Tibial nerve (tissue), 4 donors: ENCODE data around the gene ALDH1L1. TPM values are rescaled to one million over a fixed set of nuclear protein-coding genes. Genes with fewer than 3 reads are reported as not detected.
A peak's percentile ranks its signal among the peaks of the same experiment; 100 is the strongest.

ENCODE experiments used
- DNase-seq, 2 donors: peaks; one replicate each; pipeline ENCODE4 v3.0.0-alpha.2; 2019; ENCODE audit warnings: low spot score in 2 of 2
- H3K27ac ChIP-seq, 4 donors: fragments of 200-600 bp; sonication (generic) in 3 of 4; one replicate each; pipeline ENCODE4 v1.5.1; 2017 to 2019; ENCODE audit warnings: mild to moderate bottlenecking in 1 of 4
- H3K27me3 ChIP-seq, 2 donors: fragments of 200-600 bp; sonication (generic) in 1 of 2; one replicate each; pipeline versions ENCODE4 v1.5.1 to v1.6.0; 2017 to 2019
- H3K36me3 ChIP-seq, 3 donors: fragments of 200-600 bp; sonication (generic); one replicate each; pipeline ENCODE4 v1.5.1; 2018 to 2019
- H3K4me1 ChIP-seq, 4 donors: fragments of 200-600 bp; sonication (generic) in 3 of 4; one replicate each; pipeline ENCODE4 v1.5.1; 2017 to 2019
- H3K4me3 ChIP-seq, 4 donors: fragments of 200-600 bp; sonication (generic) in 3 of 4; one replicate each; pipeline ENCODE4 v1.5.1; 2017 to 2019; ENCODE audit warnings: mild to moderate bottlenecking in 1 of 4, moderate library complexity in 1 of 4
- H3K9me3 ChIP-seq, 4 donors: fragments of 200-600 bp; sonication (generic) in 3 of 4; one replicate each; pipeline ENCODE4 v1.5.1; 2017 to 2019
- EP300 ChIP-seq, 2 donors: sonication (generic); formaldehyde crosslinking; IDR thresholded peaks; one replicate each; pipeline ENCODE4 v1.6.1; 2017; ENCODE audit warnings: antibody characterized with exemption in 2 of 2, mild to moderate bottlenecking in 1 of 2
- POLR2A ChIP-seq, 2 donors: fragments of 450-650 bp; IDR thresholded peaks; one replicate each; pipeline ENCODE4 v1.6.1; 2017; ENCODE audit warnings: antibody characterized with exemption in 2 of 2, mild to moderate bottlenecking in 2 of 2, moderate library complexity in 2 of 2
- WGBS, 2 donors: methylation state at CpG; one replicate each; pipeline ENCODE4 v1.1.5; 2018; 5-methylcytosine and 5-hydroxymethylcytosine counted together
- total RNA-seq, 4 donors: library from RNA; depleted of rRNA; stranded (reverse); fragments of >200 nt; gene quantifications; one replicate each; pipeline ENCODE4 v1.1.0, GENCODE V29; 2016
- TF ChIP-seq, protein P1 (sequence below), 5 experiments: fragments of 200-600 bp in 3 of 5; fragments of 450-650 bp in 2 of 5; sonication (generic) in 3 of 5; IDR thresholded peaks; one replicate each; pipeline ENCODE4 v1.5.1; 2016 to 2019; ENCODE audit warnings: antibody characterized with exemption in 5 of 5, mild to moderate bottlenecking in 3 of 5, moderate library complexity in 2 of 5

ALDH1L1 gene
- total RNA-seq, 4 donors from 2014 or later, result 34.5 to 87.3 (median 50.8) TPM

DNA sequence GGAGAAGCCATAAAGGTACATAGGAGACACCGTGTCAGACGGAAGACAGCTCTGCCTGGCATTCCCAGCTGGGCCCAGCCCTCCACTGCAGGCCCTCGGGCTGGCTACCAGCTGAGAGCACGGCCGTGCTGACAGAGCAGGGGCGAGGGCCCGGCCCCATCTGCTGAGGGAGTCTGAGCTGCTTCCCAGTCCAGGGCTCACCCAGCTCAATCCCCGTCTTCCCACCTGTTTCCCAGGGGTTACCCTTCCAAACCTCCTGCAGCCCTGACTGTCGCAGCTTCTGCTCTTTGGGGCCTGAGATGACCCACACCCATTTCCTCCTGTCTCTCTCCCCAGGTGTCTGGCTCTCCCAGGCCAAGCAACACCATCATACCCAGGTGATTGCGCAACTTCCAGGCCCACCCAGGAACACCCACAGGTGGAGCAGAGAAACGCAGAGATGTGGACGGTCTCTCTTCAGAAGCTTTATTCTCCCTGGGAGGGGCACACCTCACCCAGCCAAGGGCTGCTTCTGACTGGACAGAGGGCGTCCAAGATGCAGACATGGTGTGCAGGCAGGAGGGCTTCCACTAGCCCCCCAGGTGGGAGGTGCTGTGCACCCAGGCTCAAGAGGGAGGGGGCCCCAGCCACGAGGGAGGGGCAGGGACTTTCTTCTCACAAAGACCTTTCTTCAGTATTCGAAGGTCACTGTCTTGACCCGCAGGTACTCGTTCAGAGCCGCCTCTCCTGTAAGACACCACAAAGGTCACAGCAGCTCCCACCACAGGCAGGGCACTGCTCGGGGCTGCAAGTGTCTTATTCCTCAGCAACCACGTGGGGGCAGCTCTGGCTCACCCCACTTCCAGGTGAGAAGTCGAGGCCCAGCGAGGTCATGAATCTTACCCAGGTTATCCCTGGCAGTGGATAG is 77.0 kb downstream of the ALDH1L1 start:
- no peak for DNase-seq
- TF ChIP-seq EP300 (IDR thresholded peaks at IDR 0.05), result no peak
- TF ChIP-seq, protein P1, sequence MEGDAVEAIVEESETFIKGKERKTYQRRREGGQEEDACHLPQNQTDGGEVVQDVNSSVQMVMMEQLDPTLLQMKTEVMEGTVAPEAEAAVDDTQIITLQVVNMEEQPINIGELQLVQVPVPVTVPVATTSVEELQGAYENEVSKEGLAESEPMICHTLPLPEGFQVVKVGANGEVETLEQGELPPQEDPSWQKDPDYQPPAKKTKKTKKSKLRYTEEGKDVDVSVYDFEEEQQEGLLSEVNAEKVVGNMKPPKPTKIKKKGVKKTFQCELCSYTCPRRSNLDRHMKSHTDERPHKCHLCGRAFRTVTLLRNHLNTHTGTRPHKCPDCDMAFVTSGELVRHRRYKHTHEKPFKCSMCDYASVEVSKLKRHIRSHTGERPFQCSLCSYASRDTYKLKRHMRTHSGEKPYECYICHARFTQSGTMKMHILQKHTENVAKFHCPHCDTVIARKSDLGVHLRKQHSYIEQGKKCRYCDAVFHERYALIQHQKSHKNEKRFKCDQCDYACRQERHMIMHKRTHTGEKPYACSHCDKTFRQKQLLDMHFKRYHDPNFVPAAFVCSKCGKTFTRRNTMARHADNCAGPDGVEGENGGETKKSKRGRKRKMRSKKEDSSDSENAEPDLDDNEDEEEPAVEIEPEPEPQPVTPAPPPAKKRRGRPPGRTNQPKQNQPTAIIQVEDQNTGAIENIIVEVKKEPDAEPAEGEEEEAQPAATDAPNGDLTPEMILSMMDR (IDR thresholded peaks at IDR 0.05), result no peak

GRCh38 chr3:126102530-126102951 is 77.8 kb downstream of the ALDH1L1 start:
- peak overlapping the region in 3 of 4 donors; percentile 10 to 45 (median 28) for H3K27ac ChIP-seq
- no peak for DNase-seq

More for the DNA sequence above, 77.0 kb downstream of the ALDH1L1 start:
- no peaks in the 10 kb centered on the region for H3K9me3 ChIP-seq
- no peak overlapping the region for H3K4me3 ChIP-seq
- H3K36me3 ChIP-seq, result no peaks in the 10 kb centered on the region
- peaks cover 0 to 13% (median 0%) of the 10 kb centered on the region in 4 donors for H3K4me1 ChIP-seq
- no peaks in the 10 kb centered on the region for H3K27me3 ChIP-seq
- WGBS, 2 donors, result 78 to 80% methylated on average over 19 to 22 of the region's 22 CpGs
- H3K27ac ChIP-seq, result peak overlapping the region in 1 of 4 donors; percentile 28

GRCh38 chr3:126102011-126102410 is 78.4 kb downstream of the ALDH1L1 start:
- H3K27ac ChIP-seq, result peak overlapping the region in 3 of 4 donors; percentile 26 to 45 (median 36)
- no peak overlapping the region for H3K4me3 ChIP-seq
- H3K4me1 ChIP-seq, result peaks cover 0 to 13% (median 0%) of the 10 kb centered on the region in 4 donors
- 87 to 88% methylated on average over 8 of the region's 8 CpGs for WGBS, 2 donors
- no peaks in the 10 kb centered on the region for H3K27me3 ChIP-seq
- TF ChIP-seq POLR2A (IDR thresholded peaks at IDR 0.05) (no peak), EP300 (IDR thresholded peaks at IDR 0.05) (no peak)
- TF ChIP-seq, protein P1 (IDR thresholded peaks at IDR 0.05), result no peak
- no peaks in the 10 kb centered on the region for H3K36me3 ChIP-seq
- peaks cover 0 to 7% (median 0%) of the 10 kb centered on the region in 4 donors for H3K9me3 ChIP-seq
- no peak for DNase-seq

More at GRCh38 chr3:126102530-126102951, 77.8 kb downstream of the ALDH1L1 start:
- Histone ChIP-seq H3K4me1 (peaks cover 0 to 13% (median 0%) of the 10 kb centered on the region in 4 donors), H3K4me3 (no peak overlapping the region), H3K9me3 (peaks cover 0 to 2% (median 0%) of the 10 kb centered on the region in 4 donors), H3K27me3 (no peaks in the 10 kb centered on the region), H3K36me3 (no peaks in the 10 kb centered on the region)
- 49 to 53% methylated on average over 5 of the region's 5 CpGs for WGBS, 2 donors
- no peak for TF ChIP-seq POLR2A (IDR thresholded peaks at IDR 0.05)
- TF ChIP-seq, protein P1 (IDR thresholded peaks at IDR 0.05), result no peak
- TF ChIP-seq EP300 (IDR thresholded peaks at IDR 0.05), result no peak

- H3K9me3 ChIP-seq, result peaks cover 0 to 12% (median 0%) of the 10 kb centered on the region in 4 donors
- 74 to 85% methylated on average over 9 of the region's 10 CpGs for WGBS, 2 donors
- TF ChIP-seq EP300 (IDR thresholded peaks at IDR 0.05) (no peak), POLR2A (IDR thresholded peaks at IDR 0.05) (no peak)
- TF ChIP-seq, protein P1 (IDR thresholded peaks at IDR 0.05), result no peak
- H3K36me3 ChIP-seq, result peaks cover 0 to under 1% (median 0%) of the 10 kb centered on the region in 3 donors
- H3K27me3 ChIP-seq, result no peaks in the 10 kb centered on the region
- H3K27ac ChIP-seq, result peak overlapping the region in 2 of 4 donors; percentile 26 to 36
- DNase-seq, result no peak
- H3K4me1 ChIP-seq, result peaks cover 0 to 13% (median 0%) of the 10 kb centered on the region in 4 donors
- no peak overlapping the region for H3K4me3 ChIP-seq
Measured at GRCh38 chr3:126101521-126101982, 78.8 kb downstream of the ALDH1L1 start.
